ENCODE data around the gene MAGOHB.

DNA sequence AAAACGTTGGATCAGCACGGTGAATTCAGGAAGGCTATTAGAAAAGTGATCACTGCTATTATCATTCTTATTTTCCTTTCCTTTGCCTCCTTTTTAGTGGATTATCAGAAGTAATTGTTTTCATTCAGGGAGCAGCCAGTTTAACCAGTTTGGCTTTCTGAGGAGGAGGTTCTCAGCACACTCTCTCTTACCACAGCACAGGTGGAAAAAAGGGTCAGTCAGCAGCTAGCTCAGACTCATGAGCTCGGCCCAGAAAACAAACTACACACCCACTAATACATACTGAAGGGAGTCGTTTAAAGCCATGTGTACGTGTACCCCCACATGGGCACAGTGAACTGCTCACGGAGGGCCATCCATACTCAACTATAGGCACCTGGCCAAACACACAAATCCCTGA is 23.2 kb upstream of the MAGOHB start:
- TF ChIP-seq POLR2A (IDR thresholded peaks at IDR 0.05): no peak
- TF ChIP-seq, protein P1, sequence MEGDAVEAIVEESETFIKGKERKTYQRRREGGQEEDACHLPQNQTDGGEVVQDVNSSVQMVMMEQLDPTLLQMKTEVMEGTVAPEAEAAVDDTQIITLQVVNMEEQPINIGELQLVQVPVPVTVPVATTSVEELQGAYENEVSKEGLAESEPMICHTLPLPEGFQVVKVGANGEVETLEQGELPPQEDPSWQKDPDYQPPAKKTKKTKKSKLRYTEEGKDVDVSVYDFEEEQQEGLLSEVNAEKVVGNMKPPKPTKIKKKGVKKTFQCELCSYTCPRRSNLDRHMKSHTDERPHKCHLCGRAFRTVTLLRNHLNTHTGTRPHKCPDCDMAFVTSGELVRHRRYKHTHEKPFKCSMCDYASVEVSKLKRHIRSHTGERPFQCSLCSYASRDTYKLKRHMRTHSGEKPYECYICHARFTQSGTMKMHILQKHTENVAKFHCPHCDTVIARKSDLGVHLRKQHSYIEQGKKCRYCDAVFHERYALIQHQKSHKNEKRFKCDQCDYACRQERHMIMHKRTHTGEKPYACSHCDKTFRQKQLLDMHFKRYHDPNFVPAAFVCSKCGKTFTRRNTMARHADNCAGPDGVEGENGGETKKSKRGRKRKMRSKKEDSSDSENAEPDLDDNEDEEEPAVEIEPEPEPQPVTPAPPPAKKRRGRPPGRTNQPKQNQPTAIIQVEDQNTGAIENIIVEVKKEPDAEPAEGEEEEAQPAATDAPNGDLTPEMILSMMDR (IDR thresholded peaks at IDR 0.05): no peak
